ENCODE measurements around the gene HERC4.
"Not testable (repeated sequence)": the region's sequence is repeated elsewhere in the genome, so short reads cannot be mapped to it uniquely, and the experiment has no call there.

GRCh38 chr10:68076081-68076480, 998 bp upstream of the HERC4 start:
- TF ChIP-seq, protein P1, sequence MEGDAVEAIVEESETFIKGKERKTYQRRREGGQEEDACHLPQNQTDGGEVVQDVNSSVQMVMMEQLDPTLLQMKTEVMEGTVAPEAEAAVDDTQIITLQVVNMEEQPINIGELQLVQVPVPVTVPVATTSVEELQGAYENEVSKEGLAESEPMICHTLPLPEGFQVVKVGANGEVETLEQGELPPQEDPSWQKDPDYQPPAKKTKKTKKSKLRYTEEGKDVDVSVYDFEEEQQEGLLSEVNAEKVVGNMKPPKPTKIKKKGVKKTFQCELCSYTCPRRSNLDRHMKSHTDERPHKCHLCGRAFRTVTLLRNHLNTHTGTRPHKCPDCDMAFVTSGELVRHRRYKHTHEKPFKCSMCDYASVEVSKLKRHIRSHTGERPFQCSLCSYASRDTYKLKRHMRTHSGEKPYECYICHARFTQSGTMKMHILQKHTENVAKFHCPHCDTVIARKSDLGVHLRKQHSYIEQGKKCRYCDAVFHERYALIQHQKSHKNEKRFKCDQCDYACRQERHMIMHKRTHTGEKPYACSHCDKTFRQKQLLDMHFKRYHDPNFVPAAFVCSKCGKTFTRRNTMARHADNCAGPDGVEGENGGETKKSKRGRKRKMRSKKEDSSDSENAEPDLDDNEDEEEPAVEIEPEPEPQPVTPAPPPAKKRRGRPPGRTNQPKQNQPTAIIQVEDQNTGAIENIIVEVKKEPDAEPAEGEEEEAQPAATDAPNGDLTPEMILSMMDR (IDR thresholded peaks at IDR 0.05), result not testable (repeated sequence)
- TF ChIP-seq ZMAT4 (CRISPR knock-in tag; IDR thresholded peaks at IDR 0.05); ARID4B (CRISPR knock-in tag; IDR thresholded peaks at IDR 0.05; ENCODE audit: borderline replicate concordance); CREM (CRISPR knock-in tag; IDR thresholded peaks at IDR 0.05); EMX1 (CRISPR knock-in tag; IDR thresholded peaks at IDR 0.05): not testable (repeated sequence)
- TF ChIP-seq, protein P2, sequence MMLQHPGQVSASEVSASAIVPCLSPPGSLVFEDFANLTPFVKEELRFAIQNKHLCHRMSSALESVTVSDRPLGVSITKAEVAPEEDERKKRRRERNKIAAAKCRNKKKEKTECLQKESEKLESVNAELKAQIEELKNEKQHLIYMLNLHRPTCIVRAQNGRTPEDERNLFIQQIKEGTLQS (CRISPR knock-in tag; conservative IDR thresholded peaks at IDR 0.05), result not testable (repeated sequence)
- TF ChIP-seq, protein P3, sequence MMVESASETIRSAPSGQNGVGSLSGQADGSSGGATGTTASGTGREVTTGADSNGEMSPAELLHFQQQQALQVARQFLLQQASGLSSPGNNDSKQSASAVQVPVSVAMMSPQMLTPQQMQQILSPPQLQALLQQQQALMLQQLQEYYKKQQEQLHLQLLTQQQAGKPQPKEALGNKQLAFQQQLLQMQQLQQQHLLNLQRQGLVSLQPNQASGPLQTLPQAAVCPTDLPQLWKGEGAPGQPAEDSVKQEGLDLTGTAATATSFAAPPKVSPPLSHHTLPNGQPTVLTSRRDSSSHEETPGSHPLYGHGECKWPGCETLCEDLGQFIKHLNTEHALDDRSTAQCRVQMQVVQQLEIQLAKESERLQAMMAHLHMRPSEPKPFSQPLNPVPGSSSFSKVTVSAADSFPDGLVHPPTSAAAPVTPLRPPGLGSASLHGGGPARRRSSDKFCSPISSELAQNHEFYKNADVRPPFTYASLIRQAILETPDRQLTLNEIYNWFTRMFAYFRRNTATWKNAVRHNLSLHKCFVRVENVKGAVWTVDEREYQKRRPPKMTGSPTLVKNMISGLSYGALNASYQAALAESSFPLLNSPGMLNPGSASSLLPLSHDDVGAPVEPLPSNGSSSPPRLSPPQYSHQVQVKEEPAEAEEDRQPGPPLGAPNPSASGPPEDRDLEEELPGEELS (CRISPR knock-in tag; IDR thresholded peaks at IDR 0.05), result not testable (repeated sequence)

Data from WTC11 (cell line).